Measurements from ENCODE around the gene DUSP22. TPM values are rescaled to one million over a fixed set of nuclear protein-coding genes. Genes with fewer than 3 reads are reported as not detected.
"Not testable (repeated sequence)": the region's sequence is repeated elsewhere in the genome, so short reads cannot be mapped to it uniquely, and the experiment has no call there.

Gene DUSP22
- total RNA-seq, 1 donor from 2014 or later, result 40.0 TPM

DNA sequence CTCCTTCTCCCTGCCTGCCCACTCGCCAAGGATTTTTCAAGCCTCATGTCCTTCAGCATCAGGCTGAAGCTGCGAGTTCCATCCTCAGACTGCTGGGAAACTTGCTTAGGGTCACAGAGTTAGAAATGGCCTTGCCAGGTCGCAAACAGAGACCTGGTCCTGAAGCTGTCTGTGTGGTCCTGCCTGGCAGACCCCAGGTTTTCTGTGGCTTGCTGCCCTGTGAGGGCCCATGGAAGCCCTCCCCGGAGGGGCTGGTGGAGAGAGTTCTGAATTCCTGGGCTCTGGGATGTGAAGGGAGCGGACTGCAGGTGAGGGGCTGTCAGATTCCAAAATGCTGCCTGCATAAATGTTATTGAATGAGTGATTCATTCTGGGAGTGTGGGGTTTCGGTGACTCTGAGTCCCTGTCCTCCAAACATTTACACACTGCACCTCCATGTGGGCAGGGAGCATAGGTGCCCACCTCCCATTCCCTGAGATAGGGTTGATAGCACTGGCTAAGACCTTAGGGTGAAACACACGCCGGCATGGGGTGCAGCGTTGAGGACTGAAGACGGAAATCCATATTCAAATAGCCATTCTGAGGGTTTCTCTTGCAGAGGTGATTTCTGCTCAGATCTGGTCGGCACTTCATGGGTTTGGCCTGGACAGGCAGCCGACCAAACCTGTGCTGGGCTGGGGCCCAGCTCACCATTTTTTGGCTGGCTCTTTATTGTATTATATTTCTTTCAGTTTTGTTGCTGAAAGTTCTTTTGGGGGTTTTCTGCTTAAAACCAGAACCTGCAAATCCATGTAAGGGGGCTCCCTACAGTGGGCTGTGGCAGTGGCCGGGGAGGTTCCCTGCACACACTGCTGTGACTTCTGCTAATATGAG lies 77.5 kb downstream of the DUSP22 start:
- Histone ChIP-seq H3K9me3 (ENCODE audit: low read depth) (peaks cover 4% of the 10 kb centered on the region), H3K4me3 (no peak overlapping the region), H3K4me1 (peaks cover 5% of the 10 kb centered on the region), H3K36me3 (no peaks in the 10 kb centered on the region), H3K27ac (no peak overlapping the region), H3K9ac (no peak overlapping the region), H3K27me3 (peaks cover 3% of the 10 kb centered on the region), H3K4me2 (no peak overlapping the region), H3F3A (ENCODE audit: low read depth) (peaks cover 4% of the 10 kb centered on the region), H4K20me1 (ENCODE audit: low read depth) (no peaks in the 10 kb centered on the region), H2AFZ (replicated peaks) (no peak overlapping the region), H3K79me2 (ENCODE audit: low read depth) (no peaks in the 10 kb centered on the region)
- no peak for DNase-seq (ENCODE audit: low spot score)
- no peak overlapping the region for H3K27ac Mint-ChIP-seq
- H3K4me3 Mint-ChIP-seq, result no peak overlapping the region
- peaks cover 18% of the 10 kb centered on the region for H3K4me1 Mint-ChIP-seq
- H3K36me3 Mint-ChIP-seq, result no peaks in the 10 kb centered on the region
- peaks cover 60% of the 10 kb centered on the region for H3K9me3 Mint-ChIP-seq
- TF ChIP-seq EZH2 (IDR thresholded peaks at IDR 0.05) (no peak), EZH2phosphoT487 (IDR thresholded peaks at IDR 0.05) (no peak)
- TF ChIP-seq, protein P1, sequence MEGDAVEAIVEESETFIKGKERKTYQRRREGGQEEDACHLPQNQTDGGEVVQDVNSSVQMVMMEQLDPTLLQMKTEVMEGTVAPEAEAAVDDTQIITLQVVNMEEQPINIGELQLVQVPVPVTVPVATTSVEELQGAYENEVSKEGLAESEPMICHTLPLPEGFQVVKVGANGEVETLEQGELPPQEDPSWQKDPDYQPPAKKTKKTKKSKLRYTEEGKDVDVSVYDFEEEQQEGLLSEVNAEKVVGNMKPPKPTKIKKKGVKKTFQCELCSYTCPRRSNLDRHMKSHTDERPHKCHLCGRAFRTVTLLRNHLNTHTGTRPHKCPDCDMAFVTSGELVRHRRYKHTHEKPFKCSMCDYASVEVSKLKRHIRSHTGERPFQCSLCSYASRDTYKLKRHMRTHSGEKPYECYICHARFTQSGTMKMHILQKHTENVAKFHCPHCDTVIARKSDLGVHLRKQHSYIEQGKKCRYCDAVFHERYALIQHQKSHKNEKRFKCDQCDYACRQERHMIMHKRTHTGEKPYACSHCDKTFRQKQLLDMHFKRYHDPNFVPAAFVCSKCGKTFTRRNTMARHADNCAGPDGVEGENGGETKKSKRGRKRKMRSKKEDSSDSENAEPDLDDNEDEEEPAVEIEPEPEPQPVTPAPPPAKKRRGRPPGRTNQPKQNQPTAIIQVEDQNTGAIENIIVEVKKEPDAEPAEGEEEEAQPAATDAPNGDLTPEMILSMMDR (IDR thresholded peaks at IDR 0.05), result no peak
- H3K27me3 Mint-ChIP-seq (ENCODE audit: insufficient read depth, low read depth), result peaks cover 4% of the 10 kb centered on the region

DNA sequence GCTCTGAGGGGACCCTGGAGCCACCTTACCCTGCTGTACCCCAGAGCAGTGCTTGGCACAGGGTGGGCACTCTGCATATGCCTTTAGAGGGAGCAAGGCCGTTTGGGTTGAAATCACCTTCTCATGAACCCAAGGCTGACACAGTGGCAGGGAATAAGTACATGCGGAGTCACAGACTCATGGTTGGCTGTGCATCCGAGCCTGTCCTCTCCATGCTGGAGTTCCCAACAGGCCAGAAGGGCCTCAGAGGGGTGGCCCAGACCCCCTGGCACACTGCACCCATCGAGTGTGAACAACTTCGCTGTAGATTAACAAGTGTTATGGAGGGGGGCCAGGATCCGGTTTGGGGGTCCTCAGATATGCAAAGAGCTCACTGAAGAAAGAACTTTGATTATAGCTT lies 78.3 kb downstream of the DUSP22 start:
- Mint-ChIP-seq H3K4me3 (no peak overlapping the region), H3K9me3 (peaks cover 61% of the 10 kb centered on the region), H3K27me3 (ENCODE audit: insufficient read depth, low read depth) (peaks cover 4% of the 10 kb centered on the region), H3K27ac (no peak overlapping the region), H3K36me3 (no peaks in the 10 kb centered on the region), H3K4me1 (peaks cover 18% of the 10 kb centered on the region)
- no peak for DNase-seq (ENCODE audit: low spot score)
- Histone ChIP-seq H3K4me3 (no peak overlapping the region), H3K36me3 (no peaks in the 10 kb centered on the region), H2AFZ (replicated peaks) (no peak overlapping the region), H3K4me2 (no peak overlapping the region), H3K9ac (no peak overlapping the region), H3K27me3 (peaks cover 3% of the 10 kb centered on the region), H3K79me2 (ENCODE audit: low read depth) (no peaks in the 10 kb centered on the region), H4K20me1 (ENCODE audit: low read depth) (no peaks in the 10 kb centered on the region), H3K4me1 (peaks cover 5% of the 10 kb centered on the region), H3K27ac (no peak overlapping the region), H3F3A (ENCODE audit: low read depth) (peaks cover 4% of the 10 kb centered on the region), H3K9me3 (ENCODE audit: low read depth) (no peaks in the 10 kb centered on the region)
- TF ChIP-seq EZH2phosphoT487 (IDR thresholded peaks at IDR 0.05) (no peak), EZH2 (IDR thresholded peaks at IDR 0.05) (no peak)
- TF ChIP-seq, protein P1 (IDR thresholded peaks at IDR 0.05), result no peak

DNA sequence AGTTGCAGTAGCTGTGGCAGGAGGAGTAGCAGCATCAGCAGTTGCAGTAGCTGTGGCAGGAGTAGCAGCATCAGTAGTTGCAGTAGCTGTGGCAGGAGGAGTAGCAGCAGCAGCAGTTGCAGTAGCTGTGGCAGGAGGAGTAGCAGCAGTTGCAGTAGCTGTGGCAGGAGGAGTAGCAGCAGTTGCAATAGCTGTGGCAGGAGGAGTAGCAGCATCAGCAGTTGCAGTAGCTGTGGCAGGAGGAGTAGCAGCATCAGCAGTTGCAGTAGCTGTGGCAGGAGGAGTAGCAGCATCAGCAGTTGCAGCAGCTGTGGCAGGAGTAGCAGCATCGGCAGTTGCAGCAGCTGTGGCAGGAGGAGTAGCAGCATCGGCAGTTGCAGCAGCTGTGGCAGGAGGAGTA lies 79.6 kb downstream of the DUSP22 start:
- not testable (repeated sequence) for H3K9ac ChIP-seq; H4K20me1 ChIP-seq (ENCODE audit: low read depth); H3F3A ChIP-seq (ENCODE audit: low read depth); H3K27ac ChIP-seq; H3K9me3 ChIP-seq (ENCODE audit: low read depth); H3K79me2 ChIP-seq (ENCODE audit: low read depth); H3K27me3 Mint-ChIP-seq (ENCODE audit: insufficient read depth, low read depth); H3K4me1 ChIP-seq; DNase-seq (ENCODE audit: low spot score); H3K27ac Mint-ChIP-seq; H3K27me3 ChIP-seq; H3K36me3 Mint-ChIP-seq; H3K4me3 Mint-ChIP-seq; H3K4me2 ChIP-seq; H3K4me3 ChIP-seq; H2AFZ ChIP-seq (replicated peaks); H3K36me3 ChIP-seq
- peaks cover 12% of the 10 kb centered on the region for H3K4me1 Mint-ChIP-seq
- peaks cover 56% of the 10 kb centered on the region for H3K9me3 Mint-ChIP-seq

DNA sequence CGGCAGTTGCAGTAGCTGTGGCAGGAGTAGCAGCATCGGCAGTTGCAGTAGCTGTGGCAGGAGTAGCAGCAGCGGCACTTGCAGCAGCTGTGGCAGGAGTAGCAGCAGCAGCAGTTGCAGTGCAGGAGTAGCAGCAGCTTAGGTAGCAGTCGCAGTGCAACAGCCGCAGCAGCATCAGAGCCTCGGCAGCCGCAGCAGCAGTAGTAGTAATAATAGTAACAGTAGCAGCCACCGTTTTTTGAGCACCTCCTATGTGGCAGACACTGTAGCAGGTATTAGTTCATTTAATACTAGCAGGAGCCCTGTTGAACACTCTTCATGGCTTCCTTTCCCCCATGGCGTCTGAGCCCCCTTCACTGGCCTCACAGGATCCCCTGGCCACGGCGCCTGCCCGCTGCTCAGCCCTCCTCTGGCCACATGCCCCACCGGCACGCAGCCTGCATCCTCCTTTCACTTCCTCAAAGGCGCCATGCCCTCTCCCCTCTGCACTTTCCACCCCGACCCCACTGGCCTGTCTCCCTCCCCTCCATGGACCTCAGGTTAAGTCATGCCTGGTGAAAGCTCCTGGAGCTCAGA lies 80.1 kb downstream of the DUSP22 start:
- Histone ChIP-seq H3F3A (ENCODE audit: low read depth) (no peaks in the 10 kb centered on the region), H3K27ac (no peak overlapping the region), H3K4me2 (no peak overlapping the region), H3K79me2 (ENCODE audit: low read depth) (no peaks in the 10 kb centered on the region), H3K4me1 (peaks cover 5% of the 10 kb centered on the region), H4K20me1 (ENCODE audit: low read depth) (no peaks in the 10 kb centered on the region), H3K9ac (no peak overlapping the region), H3K27me3 (peaks cover 3% of the 10 kb centered on the region), H3K4me3 (no peak overlapping the region), H3K36me3 (no peaks in the 10 kb centered on the region), H3K9me3 (ENCODE audit: low read depth) (no peaks in the 10 kb centered on the region), H2AFZ (replicated peaks) (no peak overlapping the region)
- peaks cover 57% of the 10 kb centered on the region for H3K9me3 Mint-ChIP-seq
- H3K36me3 Mint-ChIP-seq, result no peaks in the 10 kb centered on the region
- H3K27ac Mint-ChIP-seq, result no peak overlapping the region
- peaks cover 9% of the 10 kb centered on the region for H3K4me1 Mint-ChIP-seq
- H3K4me3 Mint-ChIP-seq, result no peak overlapping the region
- TF ChIP-seq EZH2phosphoT487 (IDR thresholded peaks at IDR 0.05), result no peak
- TF ChIP-seq, protein P1 (IDR thresholded peaks at IDR 0.05), result no peak
- no peak for TF ChIP-seq EZH2 (IDR thresholded peaks at IDR 0.05)
- DNase-seq (ENCODE audit: low spot score), result no peak
- peaks cover 4% of the 10 kb centered on the region for H3K27me3 Mint-ChIP-seq (ENCODE audit: insufficient read depth, low read depth)
